ENCODE results near the gene TSEN15.

- TF ChIP-seq CTCF (IDR thresholded peaks at IDR 0.05) (no peak), POLR2A (IDR thresholded peaks at IDR 0.05) (no peak)
Measured at GRCh38 chr1:184031409-184032107, 20.0 kb upstream of the TSEN15 start.

Data from heart left ventricle (tissue), 13 donors.